Adrenal gland (tissue), 5 donors: ENCODE measurements around the gene CARS2.

Experiments
- POLR2A ChIP-seq, 2 donors: fragments of 450-650 bp; IDR thresholded peaks; one replicate each; pipeline ENCODE4 v1.6.1; 2017; ENCODE audit warnings: antibody characterized with exemption in 2 of 2, mild to moderate bottlenecking in 2 of 2, moderate library complexity in 1 of 2
- TF ChIP-seq, protein P1 (sequence below), 6 experiments: fragments of 450-650 bp in 4 of 6; fragments of 200-600 bp in 2 of 6; sonication (generic) in 1 of 6; IDR thresholded peaks; 1 replicate in 5 of 6; 2 replicates in 1 of 6; pipeline versions ENCODE4 v1.5.1 to v1.8.0; 2016 to 2021; ENCODE audit warnings: antibody characterized with exemption in 6 of 6, mild to moderate bottlenecking in 2 of 6, moderate library complexity in 1 of 6
- donor health status: DM: no; HTN: no; CAD: no.

DNA sequence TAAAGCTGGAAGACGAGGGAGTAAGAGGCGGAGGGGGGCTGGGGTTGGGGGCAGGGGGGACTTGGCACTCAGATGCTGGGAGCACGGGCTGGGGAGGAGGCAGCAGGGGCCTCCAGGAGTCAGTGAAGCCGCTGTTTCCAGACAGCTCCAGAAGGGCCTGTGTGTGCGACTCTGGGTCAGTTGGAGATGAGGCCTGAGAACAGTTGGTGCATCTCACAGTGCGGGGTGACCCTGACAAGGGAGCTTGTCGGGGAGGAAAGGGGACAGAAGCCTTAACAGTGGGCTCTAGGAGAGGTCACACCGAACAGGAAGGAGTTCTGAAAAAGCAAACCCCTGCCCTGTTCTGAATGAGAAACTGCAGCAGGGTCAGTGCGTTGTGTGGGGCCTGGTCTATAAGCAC is 79.4 kb downstream of the CARS2 start:
- no peak for TF ChIP-seq POLR2A (IDR thresholded peaks at IDR 0.05)
- TF ChIP-seq, protein P1, sequence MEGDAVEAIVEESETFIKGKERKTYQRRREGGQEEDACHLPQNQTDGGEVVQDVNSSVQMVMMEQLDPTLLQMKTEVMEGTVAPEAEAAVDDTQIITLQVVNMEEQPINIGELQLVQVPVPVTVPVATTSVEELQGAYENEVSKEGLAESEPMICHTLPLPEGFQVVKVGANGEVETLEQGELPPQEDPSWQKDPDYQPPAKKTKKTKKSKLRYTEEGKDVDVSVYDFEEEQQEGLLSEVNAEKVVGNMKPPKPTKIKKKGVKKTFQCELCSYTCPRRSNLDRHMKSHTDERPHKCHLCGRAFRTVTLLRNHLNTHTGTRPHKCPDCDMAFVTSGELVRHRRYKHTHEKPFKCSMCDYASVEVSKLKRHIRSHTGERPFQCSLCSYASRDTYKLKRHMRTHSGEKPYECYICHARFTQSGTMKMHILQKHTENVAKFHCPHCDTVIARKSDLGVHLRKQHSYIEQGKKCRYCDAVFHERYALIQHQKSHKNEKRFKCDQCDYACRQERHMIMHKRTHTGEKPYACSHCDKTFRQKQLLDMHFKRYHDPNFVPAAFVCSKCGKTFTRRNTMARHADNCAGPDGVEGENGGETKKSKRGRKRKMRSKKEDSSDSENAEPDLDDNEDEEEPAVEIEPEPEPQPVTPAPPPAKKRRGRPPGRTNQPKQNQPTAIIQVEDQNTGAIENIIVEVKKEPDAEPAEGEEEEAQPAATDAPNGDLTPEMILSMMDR (IDR thresholded peaks at IDR 0.05): no peak
